AG08395 (cell line): ENCODE data around the gene OCSTAMP.

Source experiments
- DNase-seq: peaks from one replicate; pipeline ENCODE4 v3.0.0; 2012; ENCODE audit warnings: mixed read lengths, low spot score

Gene OCSTAMP

GRCh38 chr20:46512943-46513844 is 37.3 kb downstream of the OCSTAMP start, which contains the start of gene ZNF334:
ZNF334 (minus strand) TSS chr20:46513559; CDS start chr20:46512102, 1,457 bp downstream.
- DNase-seq = peak; percentile 34

GRCh38 chr20:46509523-46509922 is 40.9 kb downstream of the OCSTAMP start:
- no peak for DNase-seq

- no peak for DNase-seq
These were observed 42.6 kb downstream of the OCSTAMP start for GRCh38 chr20:46507760-46508407.

GRCh38 chr20:46505506-46505905 is 44.9 kb downstream of the OCSTAMP start:
- no peak for DNase-seq

GRCh38 chr20:46501961-46502360 is 48.5 kb downstream of the OCSTAMP start:
- DNase-seq = no peak

- DNase-seq = no peak
These were observed 49.0 kb downstream of the OCSTAMP start for GRCh38 chr20:46501337-46501942.

- DNase-seq = no peak
These were observed 56.4 kb downstream of the OCSTAMP start for GRCh38 chr20:46494077-46494476.

GRCh38 chr20:46491354-46491753 is 59.1 kb downstream of the OCSTAMP start:
- DNase-seq = no peak
